ENCODE results near the gene GALNT10.

GALNT10 gene

GRCh38 chr5:154377754-154378533 is 187.4 kb downstream of the GALNT10 start:
- H3K4me1 ChIP-seq (ENCODE audit: control insufficient read depth in 2 of 2, insufficient read depth in 2 of 2, low read length in 2 of 2) = no peaks in the 10 kb centered on the region
- no peaks in the 10 kb centered on the region for H3K27me3 ChIP-seq (ENCODE audit: control insufficient read depth in 2 of 2, insufficient read depth in 2 of 2, low read length in 2 of 2)
- H3K27ac ChIP-seq (ENCODE audit: low read depth in 2 of 2, low read length in 2 of 2) = no peak overlapping the region
- no peak overlapping the region for H3K9ac ChIP-seq (ENCODE audit: low read depth in 1 of 2, low read length in 2 of 2)
- H3K4me3 ChIP-seq (ENCODE audit: low read length in 2 of 2) = no peak overlapping the region
- no peaks in the 10 kb centered on the region for H3K9me3 ChIP-seq (ENCODE audit: control insufficient read depth in 2 of 2, low read length in 2 of 2)
- peaks cover 29% of the 10 kb centered on the region in 2 donors for H3K36me3 ChIP-seq (ENCODE audit: control insufficient read depth in 2 of 2, insufficient read depth in 2 of 2, low read length in 2 of 2)

GRCh38 chr5:154380263-154380662 is 189.7 kb downstream of the GALNT10 start:
- Histone ChIP-seq H3K9me3 (ENCODE audit: control insufficient read depth in 2 of 2, low read length in 2 of 2) (no peaks in the 10 kb centered on the region), H3K9ac (ENCODE audit: low read depth in 1 of 2, low read length in 2 of 2) (no peak overlapping the region), H3K36me3 (ENCODE audit: control insufficient read depth in 2 of 2, insufficient read depth in 2 of 2, low read length in 2 of 2) (peaks cover 29% of the 10 kb centered on the region in 2 donors), H3K27ac (ENCODE audit: low read depth in 2 of 2, low read length in 2 of 2) (no peak overlapping the region), H3K4me3 (ENCODE audit: low read length in 2 of 2) (no peak overlapping the region), H3K27me3 (ENCODE audit: control insufficient read depth in 2 of 2, insufficient read depth in 2 of 2, low read length in 2 of 2) (no peaks in the 10 kb centered on the region), H3K4me1 (ENCODE audit: control insufficient read depth in 2 of 2, insufficient read depth in 2 of 2, low read length in 2 of 2) (no peaks in the 10 kb centered on the region)

- Histone ChIP-seq H3K4me1 (ENCODE audit: control insufficient read depth in 2 of 2, insufficient read depth in 2 of 2, low read length in 2 of 2) (no peaks in the 10 kb centered on the region), H3K27ac (ENCODE audit: low read depth in 2 of 2, low read length in 2 of 2) (no peak overlapping the region), H3K36me3 (ENCODE audit: control insufficient read depth in 2 of 2, insufficient read depth in 2 of 2, low read length in 2 of 2) (peaks cover 4 to 23% of the 10 kb centered on the region in 2 donors), H3K4me3 (ENCODE audit: low read length in 2 of 2) (no peak overlapping the region), H3K27me3 (ENCODE audit: control insufficient read depth in 2 of 2, insufficient read depth in 2 of 2, low read length in 2 of 2) (no peaks in the 10 kb centered on the region), H3K9ac (ENCODE audit: low read depth in 1 of 2, low read length in 2 of 2) (no peak overlapping the region), H3K9me3 (ENCODE audit: control insufficient read depth in 2 of 2, low read length in 2 of 2) (no peaks in the 10 kb centered on the region)
Measured at GRCh38 chr5:154384480-154385235, 194.1 kb downstream of the GALNT10 start.

GRCh38 chr5:154385236-154385512 is 194.6 kb downstream of the GALNT10 start:
- Histone ChIP-seq H3K27me3 (ENCODE audit: control insufficient read depth in 2 of 2, insufficient read depth in 2 of 2, low read length in 2 of 2) (no peaks in the 10 kb centered on the region), H3K9me3 (ENCODE audit: control insufficient read depth in 2 of 2, low read length in 2 of 2) (no peaks in the 10 kb centered on the region), H3K36me3 (ENCODE audit: control insufficient read depth in 2 of 2, insufficient read depth in 2 of 2, low read length in 2 of 2) (peaks cover 4 to 21% of the 10 kb centered on the region in 2 donors), H3K4me1 (ENCODE audit: control insufficient read depth in 2 of 2, insufficient read depth in 2 of 2, low read length in 2 of 2) (no peaks in the 10 kb centered on the region), H3K9ac (ENCODE audit: low read depth in 1 of 2, low read length in 2 of 2) (no peak overlapping the region), H3K4me3 (ENCODE audit: low read length in 2 of 2) (no peak overlapping the region), H3K27ac (ENCODE audit: low read depth in 2 of 2, low read length in 2 of 2) (no peak overlapping the region)

GRCh38 chr5:154386952-154387629 is 196.6 kb downstream of the GALNT10 start:
- H3K27me3 ChIP-seq (ENCODE audit: control insufficient read depth in 2 of 2, insufficient read depth in 2 of 2, low read length in 2 of 2) = no peaks in the 10 kb centered on the region
- H3K27ac ChIP-seq (ENCODE audit: low read depth in 2 of 2, low read length in 2 of 2) = no peak overlapping the region
- peaks cover 9 to 11% of the 10 kb centered on the region in 2 donors for H3K36me3 ChIP-seq (ENCODE audit: control insufficient read depth in 2 of 2, insufficient read depth in 2 of 2, low read length in 2 of 2)
- H3K4me3 ChIP-seq (ENCODE audit: low read length in 2 of 2) = no peak overlapping the region
- H3K9me3 ChIP-seq (ENCODE audit: control insufficient read depth in 2 of 2, low read length in 2 of 2) = no peaks in the 10 kb centered on the region
- no peaks in the 10 kb centered on the region for H3K4me1 ChIP-seq (ENCODE audit: control insufficient read depth in 2 of 2, insufficient read depth in 2 of 2, low read length in 2 of 2)
- H3K9ac ChIP-seq (ENCODE audit: low read depth in 1 of 2, low read length in 2 of 2) = no peak overlapping the region

GRCh38 chr5:154388842-154389241 is 198.3 kb downstream of the GALNT10 start:
- Histone ChIP-seq H3K27me3 (ENCODE audit: control insufficient read depth in 2 of 2, insufficient read depth in 2 of 2, low read length in 2 of 2) (no peaks in the 10 kb centered on the region), H3K9ac (ENCODE audit: low read depth in 1 of 2, low read length in 2 of 2) (no peak overlapping the region), H3K4me1 (ENCODE audit: control insufficient read depth in 2 of 2, insufficient read depth in 2 of 2, low read length in 2 of 2) (peaks cover 2 to 3% of the 10 kb centered on the region in 2 donors), H3K9me3 (ENCODE audit: control insufficient read depth in 2 of 2, low read length in 2 of 2) (no peaks in the 10 kb centered on the region), H3K4me3 (ENCODE audit: low read length in 2 of 2) (no peak overlapping the region), H3K27ac (ENCODE audit: low read depth in 2 of 2, low read length in 2 of 2) (no peak overlapping the region), H3K36me3 (ENCODE audit: control insufficient read depth in 2 of 2, insufficient read depth in 2 of 2, low read length in 2 of 2) (peaks cover 11 to 12% of the 10 kb centered on the region in 2 donors)

- Histone ChIP-seq H3K4me1 (ENCODE audit: control insufficient read depth in 2 of 2, insufficient read depth in 2 of 2, low read length in 2 of 2) (peaks cover 4 to 5% of the 10 kb centered on the region in 2 donors), H3K9me3 (ENCODE audit: control insufficient read depth in 2 of 2, low read length in 2 of 2) (no peaks in the 10 kb centered on the region), H3K27me3 (ENCODE audit: control insufficient read depth in 2 of 2, insufficient read depth in 2 of 2, low read length in 2 of 2) (no peaks in the 10 kb centered on the region), H3K9ac (ENCODE audit: low read depth in 1 of 2, low read length in 2 of 2) (no peak overlapping the region), H3K36me3 (ENCODE audit: control insufficient read depth in 2 of 2, insufficient read depth in 2 of 2, low read length in 2 of 2) (peaks cover 11 to 12% of the 10 kb centered on the region in 2 donors), H3K27ac (ENCODE audit: low read depth in 2 of 2, low read length in 2 of 2) (no peak overlapping the region), H3K4me3 (ENCODE audit: low read length in 2 of 2) (no peak overlapping the region)
Measured at GRCh38 chr5:154390096-154390495, 199.6 kb downstream of the GALNT10 start.

GRCh38 chr5:154390746-154391359 is 200.3 kb downstream of the GALNT10 start:
- Histone ChIP-seq H3K4me3 (ENCODE audit: low read length in 2 of 2) (no peak overlapping the region), H3K9ac (ENCODE audit: low read depth in 1 of 2, low read length in 2 of 2) (no peak overlapping the region), H3K4me1 (ENCODE audit: control insufficient read depth in 2 of 2, insufficient read depth in 2 of 2, low read length in 2 of 2) (peaks cover 4 to 5% of the 10 kb centered on the region in 2 donors), H3K27me3 (ENCODE audit: control insufficient read depth in 2 of 2, insufficient read depth in 2 of 2, low read length in 2 of 2) (no peaks in the 10 kb centered on the region), H3K9me3 (ENCODE audit: control insufficient read depth in 2 of 2, low read length in 2 of 2) (no peaks in the 10 kb centered on the region), H3K36me3 (ENCODE audit: control insufficient read depth in 2 of 2, insufficient read depth in 2 of 2, low read length in 2 of 2) (peaks cover 11 to 12% of the 10 kb centered on the region in 2 donors), H3K27ac (ENCODE audit: low read depth in 2 of 2, low read length in 2 of 2) (no peak overlapping the region)

GRCh38 chr5:154391788-154392187 is 201.3 kb downstream of the GALNT10 start:
- H3K9me3 ChIP-seq (ENCODE audit: control insufficient read depth in 2 of 2, low read length in 2 of 2) = no peaks in the 10 kb centered on the region
- no peaks in the 10 kb centered on the region for H3K27me3 ChIP-seq (ENCODE audit: control insufficient read depth in 2 of 2, insufficient read depth in 2 of 2, low read length in 2 of 2)

GRCh38 chr5:154393850-154394249 is 203.3 kb downstream of the GALNT10 start:
- Histone ChIP-seq H3K9me3 (ENCODE audit: control insufficient read depth in 2 of 2, low read length in 2 of 2) (no peaks in the 10 kb centered on the region), H3K4me1 (ENCODE audit: control insufficient read depth in 2 of 2, insufficient read depth in 2 of 2, low read length in 2 of 2) (peaks cover 7 to 9% of the 10 kb centered on the region in 2 donors), H3K36me3 (ENCODE audit: control insufficient read depth in 2 of 2, insufficient read depth in 2 of 2, low read length in 2 of 2) (peaks cover 3 to 12% of the 10 kb centered on the region in 2 donors)

More at GRCh38 chr5:154391788-154392187, 201.3 kb downstream of the GALNT10 start:
- peaks cover 9 to 12% of the 10 kb centered on the region in 2 donors for H3K36me3 ChIP-seq (ENCODE audit: control insufficient read depth in 2 of 2, insufficient read depth in 2 of 2, low read length in 2 of 2)
- peaks cover 4 to 5% of the 10 kb centered on the region in 2 donors for H3K4me1 ChIP-seq (ENCODE audit: control insufficient read depth in 2 of 2, insufficient read depth in 2 of 2, low read length in 2 of 2)
- H3K4me3 ChIP-seq (ENCODE audit: low read length in 2 of 2) = no peak overlapping the region
- H3K27ac ChIP-seq (ENCODE audit: low read depth in 2 of 2, low read length in 2 of 2) = no peak overlapping the region
- H3K9ac ChIP-seq (ENCODE audit: low read depth in 1 of 2, low read length in 2 of 2) = no peak overlapping the region

More at GRCh38 chr5:154393850-154394249, 203.3 kb downstream of the GALNT10 start:
- H3K27me3 ChIP-seq (ENCODE audit: control insufficient read depth in 2 of 2, insufficient read depth in 2 of 2, low read length in 2 of 2) = no peaks in the 10 kb centered on the region
- H3K9ac ChIP-seq (ENCODE audit: low read depth in 1 of 2, low read length in 2 of 2) = no peak overlapping the region
- H3K27ac ChIP-seq (ENCODE audit: low read depth in 2 of 2, low read length in 2 of 2) = no peak overlapping the region
- no peak overlapping the region for H3K4me3 ChIP-seq (ENCODE audit: low read length in 2 of 2)
